ENCODE results near the gene NXPE1. TPM values are rescaled to one million over a fixed set of nuclear protein-coding genes. Genes with fewer than 3 reads are reported as not detected.

NXPE1 gene
- total and polyA plus RNA-seq, 4 donors = not detected

DNA sequence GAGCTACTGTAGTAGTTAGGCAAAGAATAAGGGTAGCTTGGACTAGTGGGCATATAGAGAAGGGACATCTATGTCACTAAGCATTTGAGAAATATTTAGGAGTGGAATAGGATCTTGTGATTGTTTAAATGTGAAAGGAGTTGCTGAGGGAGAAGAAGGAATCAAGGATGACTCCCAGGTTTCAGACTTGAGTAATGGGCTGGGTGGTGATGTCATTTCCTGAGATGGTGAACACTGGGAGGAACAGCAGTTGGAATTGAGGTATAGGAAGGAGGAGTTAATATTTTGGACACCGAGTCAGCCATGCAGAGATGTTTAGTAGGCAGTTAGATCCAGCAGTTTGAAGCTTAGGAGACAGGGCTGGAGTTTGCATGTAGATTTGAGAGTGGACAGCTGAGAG is 80.3 kb downstream of the NXPE1 start:
- 84 to 97% methylated on average over 1 of the region's 1 CpG for WGBS, 2 donors
- no peaks in the 10 kb centered on the region for H3K27me3 ChIP-seq (ENCODE audit: control insufficient read depth in 3 of 3, insufficient read depth in 3 of 3, low read length in 2 of 3)
- no peak overlapping the region for H3K4me3 ChIP-seq
- H3K4me1 ChIP-seq (ENCODE audit: control insufficient read depth in 5 of 5, insufficient read depth in 5 of 5, low read length in 5 of 5) = peaks cover 0 to 3% (median 0%) of the 10 kb centered on the region in 5 donors
- ATAC-seq (ENCODE audit: insufficient read depth, low FRiP score) (no peak), DNase-seq (no peak)
- no peaks in the 10 kb centered on the region for H3K9me3 ChIP-seq (ENCODE audit: control insufficient read depth in 4 of 4, insufficient read depth in 3 of 4, low read length in 3 of 4)
- H3K9ac ChIP-seq (ENCODE audit: insufficient read depth in 1 of 2, low read length in 2 of 2) = no peak overlapping the region
- H3K36me3 ChIP-seq (ENCODE audit: control insufficient read depth in 4 of 4, insufficient read depth in 4 of 4, low read length in 4 of 4) = no peaks in the 10 kb centered on the region
- no peak overlapping the region for H3K27ac ChIP-seq (ENCODE audit: low read depth in 1 of 2, low read length in 1 of 2)
- TF ChIP-seq, protein P1, sequence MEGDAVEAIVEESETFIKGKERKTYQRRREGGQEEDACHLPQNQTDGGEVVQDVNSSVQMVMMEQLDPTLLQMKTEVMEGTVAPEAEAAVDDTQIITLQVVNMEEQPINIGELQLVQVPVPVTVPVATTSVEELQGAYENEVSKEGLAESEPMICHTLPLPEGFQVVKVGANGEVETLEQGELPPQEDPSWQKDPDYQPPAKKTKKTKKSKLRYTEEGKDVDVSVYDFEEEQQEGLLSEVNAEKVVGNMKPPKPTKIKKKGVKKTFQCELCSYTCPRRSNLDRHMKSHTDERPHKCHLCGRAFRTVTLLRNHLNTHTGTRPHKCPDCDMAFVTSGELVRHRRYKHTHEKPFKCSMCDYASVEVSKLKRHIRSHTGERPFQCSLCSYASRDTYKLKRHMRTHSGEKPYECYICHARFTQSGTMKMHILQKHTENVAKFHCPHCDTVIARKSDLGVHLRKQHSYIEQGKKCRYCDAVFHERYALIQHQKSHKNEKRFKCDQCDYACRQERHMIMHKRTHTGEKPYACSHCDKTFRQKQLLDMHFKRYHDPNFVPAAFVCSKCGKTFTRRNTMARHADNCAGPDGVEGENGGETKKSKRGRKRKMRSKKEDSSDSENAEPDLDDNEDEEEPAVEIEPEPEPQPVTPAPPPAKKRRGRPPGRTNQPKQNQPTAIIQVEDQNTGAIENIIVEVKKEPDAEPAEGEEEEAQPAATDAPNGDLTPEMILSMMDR (IDR thresholded peaks at IDR 0.05; ENCODE audit: control extremely low read depth, extremely low read depth) = no peak

DNA sequence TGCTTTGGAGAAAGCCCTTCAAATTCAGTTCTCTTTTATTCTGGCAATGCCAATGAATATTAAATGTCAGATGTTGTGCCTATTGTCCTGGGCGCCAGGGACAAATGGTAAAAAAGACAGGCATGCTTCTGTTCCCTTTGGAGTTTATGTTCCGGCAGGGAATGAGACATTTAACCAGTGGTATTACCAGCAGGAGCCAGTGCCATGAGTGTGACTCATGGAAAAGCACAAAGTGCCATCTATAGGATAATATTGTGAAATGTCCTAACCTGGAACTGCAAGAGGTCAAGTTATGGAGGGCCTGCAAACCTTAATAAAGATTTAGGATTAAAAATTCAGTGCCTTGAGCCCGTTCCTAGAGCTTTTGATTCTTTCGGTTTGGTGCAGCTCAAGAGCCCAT is 80.9 kb downstream of the NXPE1 start:
- Histone ChIP-seq H3K4me3 (no peak overlapping the region), H3K4me1 (ENCODE audit: control insufficient read depth in 5 of 5, insufficient read depth in 5 of 5, low read length in 5 of 5) (peaks cover 0 to 3% (median 0%) of the 10 kb centered on the region in 5 donors), H3K9ac (ENCODE audit: insufficient read depth in 1 of 2, low read length in 2 of 2) (no peak overlapping the region), H3K36me3 (ENCODE audit: control insufficient read depth in 4 of 4, insufficient read depth in 4 of 4, low read length in 4 of 4) (no peaks in the 10 kb centered on the region), H3K27me3 (ENCODE audit: control insufficient read depth in 3 of 3, insufficient read depth in 3 of 3, low read length in 2 of 3) (no peaks in the 10 kb centered on the region), H3K9me3 (ENCODE audit: control insufficient read depth in 4 of 4, insufficient read depth in 3 of 4, low read length in 3 of 4) (no peaks in the 10 kb centered on the region), H3K27ac (ENCODE audit: low read depth in 1 of 2, low read length in 1 of 2) (no peak overlapping the region)
- WGBS, 2 donors = 79 to 82% methylated on average over 4 of the region's 4 CpGs
- TF ChIP-seq, protein P1 (IDR thresholded peaks at IDR 0.05; ENCODE audit: control extremely low read depth, extremely low read depth) = no peak
- DNase-seq = no peak
- no peak for ATAC-seq (ENCODE audit: insufficient read depth, low FRiP score)

DNA sequence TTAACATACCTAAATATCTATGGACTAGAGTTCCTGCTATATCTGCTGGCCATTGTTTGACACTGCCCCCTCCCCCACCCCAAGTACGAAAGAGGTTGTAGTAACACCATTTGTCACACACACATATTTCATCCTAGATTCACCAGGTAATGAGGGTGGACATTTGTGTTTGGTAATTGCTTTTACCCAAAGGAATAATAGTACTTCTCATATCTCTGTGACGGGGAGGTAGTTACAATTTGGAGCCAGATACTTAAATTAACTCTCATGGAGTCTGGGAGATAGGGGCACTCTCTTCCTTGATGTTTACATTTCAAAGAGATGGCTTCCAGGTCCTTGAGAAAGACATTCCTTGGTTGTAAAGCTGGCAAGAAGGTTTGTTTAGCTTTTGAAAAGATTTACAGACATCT is 81.7 kb downstream of the NXPE1 start:
- Histone ChIP-seq H3K9me3 (ENCODE audit: control insufficient read depth in 4 of 4, insufficient read depth in 3 of 4, low read length in 3 of 4) (no peaks in the 10 kb centered on the region), H3K27me3 (ENCODE audit: control insufficient read depth in 3 of 3, insufficient read depth in 3 of 3, low read length in 2 of 3) (no peaks in the 10 kb centered on the region), H3K4me1 (ENCODE audit: control insufficient read depth in 5 of 5, insufficient read depth in 5 of 5, low read length in 5 of 5) (peaks cover 0 to 3% (median 0%) of the 10 kb centered on the region in 5 donors), H3K27ac (ENCODE audit: low read depth in 1 of 2, low read length in 1 of 2) (no peak overlapping the region), H3K9ac (ENCODE audit: insufficient read depth in 1 of 2, low read length in 2 of 2) (no peak overlapping the region), H3K36me3 (ENCODE audit: control insufficient read depth in 4 of 4, insufficient read depth in 4 of 4, low read length in 4 of 4) (no peaks in the 10 kb centered on the region), H3K4me3 (no peak overlapping the region)
- DNase-seq (no peak), ATAC-seq (ENCODE audit: insufficient read depth, low FRiP score) (no peak)
- TF ChIP-seq, protein P1 (IDR thresholded peaks at IDR 0.05; ENCODE audit: control extremely low read depth, extremely low read depth) = no peak
- 38 to 50% methylated on average over 2 of the region's 2 CpGs for WGBS, 2 donors

DNA sequence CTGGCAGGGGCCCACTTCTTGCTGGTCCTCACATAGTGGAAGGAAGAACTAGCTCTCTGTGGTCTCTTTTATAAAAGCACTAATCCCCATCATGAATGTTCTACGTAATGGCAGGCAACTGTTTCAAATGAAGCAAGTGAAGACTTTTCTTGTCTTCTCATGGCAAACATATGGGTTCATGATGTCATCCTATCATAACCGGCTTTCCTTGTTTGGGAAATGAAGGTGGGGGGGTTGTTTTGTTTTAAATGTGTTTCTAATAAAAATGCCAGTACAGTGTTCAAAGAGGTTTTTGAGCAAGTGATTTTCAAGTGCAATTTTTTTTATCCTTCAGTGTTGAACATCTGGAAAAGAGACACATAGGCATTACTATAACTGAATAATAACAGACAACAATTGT is 87.0 kb downstream of the NXPE1 start:
- WGBS, 2 donors = 95 to 100% methylated on average over 2 of the region's 2 CpGs
- Histone ChIP-seq H3K4me3 (no peak overlapping the region), H3K36me3 (ENCODE audit: control insufficient read depth in 4 of 4, insufficient read depth in 4 of 4, low read length in 4 of 4) (no peaks in the 10 kb centered on the region), H3K27ac (ENCODE audit: low read depth in 1 of 2, low read length in 1 of 2) (no peak overlapping the region), H3K9ac (ENCODE audit: insufficient read depth in 1 of 2, low read length in 2 of 2) (no peak overlapping the region), H3K4me1 (ENCODE audit: control insufficient read depth in 5 of 5, insufficient read depth in 5 of 5, low read length in 5 of 5) (no peaks in the 10 kb centered on the region), H3K9me3 (ENCODE audit: control insufficient read depth in 4 of 4, insufficient read depth in 3 of 4, low read length in 3 of 4) (no peaks in the 10 kb centered on the region), H3K27me3 (ENCODE audit: control insufficient read depth in 3 of 3, insufficient read depth in 3 of 3, low read length in 2 of 3) (no peaks in the 10 kb centered on the region)
- ATAC-seq (ENCODE audit: insufficient read depth, low FRiP score) (no peak), DNase-seq (no peak)
- TF ChIP-seq, protein P1 (IDR thresholded peaks at IDR 0.05; ENCODE audit: control extremely low read depth, extremely low read depth) = no peak

All from lung (tissue), 12 donors.